ENCODE data around the gene ARHGEF16.

- no peak for TF ChIP-seq POLR2A (IDR thresholded peaks at IDR 0.05)
- TF ChIP-seq, protein P1, sequence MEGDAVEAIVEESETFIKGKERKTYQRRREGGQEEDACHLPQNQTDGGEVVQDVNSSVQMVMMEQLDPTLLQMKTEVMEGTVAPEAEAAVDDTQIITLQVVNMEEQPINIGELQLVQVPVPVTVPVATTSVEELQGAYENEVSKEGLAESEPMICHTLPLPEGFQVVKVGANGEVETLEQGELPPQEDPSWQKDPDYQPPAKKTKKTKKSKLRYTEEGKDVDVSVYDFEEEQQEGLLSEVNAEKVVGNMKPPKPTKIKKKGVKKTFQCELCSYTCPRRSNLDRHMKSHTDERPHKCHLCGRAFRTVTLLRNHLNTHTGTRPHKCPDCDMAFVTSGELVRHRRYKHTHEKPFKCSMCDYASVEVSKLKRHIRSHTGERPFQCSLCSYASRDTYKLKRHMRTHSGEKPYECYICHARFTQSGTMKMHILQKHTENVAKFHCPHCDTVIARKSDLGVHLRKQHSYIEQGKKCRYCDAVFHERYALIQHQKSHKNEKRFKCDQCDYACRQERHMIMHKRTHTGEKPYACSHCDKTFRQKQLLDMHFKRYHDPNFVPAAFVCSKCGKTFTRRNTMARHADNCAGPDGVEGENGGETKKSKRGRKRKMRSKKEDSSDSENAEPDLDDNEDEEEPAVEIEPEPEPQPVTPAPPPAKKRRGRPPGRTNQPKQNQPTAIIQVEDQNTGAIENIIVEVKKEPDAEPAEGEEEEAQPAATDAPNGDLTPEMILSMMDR (IDR thresholded peaks at IDR 0.05 in 4 of 5, conservative IDR thresholded peaks at IDR 0.05 in 1 of 5) = no peak
Measured at GRCh38 chr1:3515272-3515671, 60.8 kb downstream of the ARHGEF16 start.

Data from gastrocnemius medialis (tissue), 4 donors.